ENCODE measurements around the gene GHRH.

The GHRH gene

DNA sequence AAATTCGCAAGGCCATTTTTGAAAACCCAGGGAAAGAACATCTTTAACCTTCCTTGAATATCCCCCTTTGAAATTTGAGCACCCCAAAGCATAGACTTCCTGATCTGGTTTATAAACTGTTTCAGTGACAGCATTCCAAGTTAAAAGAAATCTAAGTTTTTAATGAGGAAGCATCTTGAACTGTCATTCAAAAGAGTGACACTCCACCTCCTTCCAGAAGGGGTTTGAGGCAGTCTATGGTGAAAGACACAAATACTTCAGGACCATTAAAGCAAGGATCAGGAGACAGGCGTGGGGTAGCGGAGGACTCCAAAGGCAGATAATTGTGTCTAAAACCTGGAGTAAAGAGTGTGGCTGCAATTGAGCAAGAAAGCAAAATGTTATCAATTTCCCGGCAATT is 691 bp downstream of the GHRH start:
- TF ChIP-seq, protein P1, sequence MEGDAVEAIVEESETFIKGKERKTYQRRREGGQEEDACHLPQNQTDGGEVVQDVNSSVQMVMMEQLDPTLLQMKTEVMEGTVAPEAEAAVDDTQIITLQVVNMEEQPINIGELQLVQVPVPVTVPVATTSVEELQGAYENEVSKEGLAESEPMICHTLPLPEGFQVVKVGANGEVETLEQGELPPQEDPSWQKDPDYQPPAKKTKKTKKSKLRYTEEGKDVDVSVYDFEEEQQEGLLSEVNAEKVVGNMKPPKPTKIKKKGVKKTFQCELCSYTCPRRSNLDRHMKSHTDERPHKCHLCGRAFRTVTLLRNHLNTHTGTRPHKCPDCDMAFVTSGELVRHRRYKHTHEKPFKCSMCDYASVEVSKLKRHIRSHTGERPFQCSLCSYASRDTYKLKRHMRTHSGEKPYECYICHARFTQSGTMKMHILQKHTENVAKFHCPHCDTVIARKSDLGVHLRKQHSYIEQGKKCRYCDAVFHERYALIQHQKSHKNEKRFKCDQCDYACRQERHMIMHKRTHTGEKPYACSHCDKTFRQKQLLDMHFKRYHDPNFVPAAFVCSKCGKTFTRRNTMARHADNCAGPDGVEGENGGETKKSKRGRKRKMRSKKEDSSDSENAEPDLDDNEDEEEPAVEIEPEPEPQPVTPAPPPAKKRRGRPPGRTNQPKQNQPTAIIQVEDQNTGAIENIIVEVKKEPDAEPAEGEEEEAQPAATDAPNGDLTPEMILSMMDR (IDR thresholded peaks at IDR 0.05; ENCODE audit: low read depth, low read length): no peak

DNA sequence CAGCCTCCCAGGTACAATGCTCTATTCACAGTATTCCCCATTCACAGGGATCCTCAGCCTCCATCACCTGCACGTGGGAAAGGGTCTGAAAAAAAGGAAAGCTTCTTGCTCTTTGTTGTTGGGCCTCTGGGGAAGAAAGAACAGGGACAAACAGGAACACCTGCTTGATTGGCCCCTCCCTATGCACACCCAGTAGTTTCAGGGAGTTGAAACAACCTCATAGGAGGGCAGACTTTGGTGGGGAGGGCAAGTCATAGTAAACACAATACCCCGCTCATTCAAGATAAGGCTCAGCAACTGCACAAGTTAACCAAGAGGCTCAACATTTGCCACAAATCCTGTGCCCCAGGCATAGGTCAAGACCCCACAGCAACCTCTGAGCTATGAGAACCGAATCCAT is 1.7 kb downstream of the GHRH start:
- H3K4me3 ChIP-seq (ENCODE audit: low read depth, low read length): no peak overlapping the region
- TF ChIP-seq, protein P1 (IDR thresholded peaks at IDR 0.05; ENCODE audit: low read depth, low read length): no peak

More for the DNA sequence above, 691 bp downstream of the GHRH start:
- no peak overlapping the region for H3K4me3 ChIP-seq (ENCODE audit: low read depth, low read length)

DNA sequence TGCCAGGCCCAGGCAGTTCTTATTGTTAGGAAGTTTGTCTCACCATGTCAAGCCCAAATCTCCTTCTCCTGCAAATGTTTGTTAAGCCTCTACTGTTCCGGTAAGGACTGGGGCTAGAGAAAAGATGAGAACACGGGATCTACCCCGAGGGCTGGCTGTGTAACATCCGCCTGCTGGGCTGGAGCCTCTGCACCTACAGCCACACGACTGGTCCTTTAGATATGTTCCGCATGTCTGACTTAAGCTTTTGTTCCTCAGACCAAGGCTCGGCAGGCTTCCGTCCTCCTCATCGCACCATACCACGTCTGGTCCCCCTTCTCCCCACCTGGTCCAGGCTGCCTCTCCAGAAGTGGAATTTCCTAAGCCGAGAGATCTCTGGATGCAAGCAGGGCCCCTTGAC is 2.6 kb downstream of the GHRH start:
- no peak overlapping the region for H3K4me3 ChIP-seq (ENCODE audit: low read depth, low read length)
- TF ChIP-seq, protein P1 (IDR thresholded peaks at IDR 0.05; ENCODE audit: low read depth, low read length): no peak

DNA sequence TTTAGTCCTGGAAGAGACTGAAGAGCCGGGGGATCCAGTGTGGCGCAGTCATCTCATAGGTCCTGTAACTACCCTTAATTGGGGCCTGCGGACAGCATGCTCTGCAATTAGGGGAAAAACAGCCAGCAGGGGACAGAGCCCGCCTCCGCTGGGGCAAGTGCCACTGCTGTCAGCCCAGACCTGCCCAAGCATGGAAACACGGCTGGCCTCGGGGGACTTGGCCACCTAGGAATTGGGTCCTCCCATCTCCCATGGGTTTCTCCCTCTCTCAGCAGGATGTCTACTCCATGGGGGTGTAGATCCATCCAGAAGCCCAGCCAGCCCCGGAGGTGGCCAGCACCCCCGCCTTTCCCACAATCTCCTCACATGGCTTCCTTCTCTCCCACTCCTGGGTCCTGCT is 3.6 kb downstream of the GHRH start:
- H3K4me3 ChIP-seq (ENCODE audit: low read depth, low read length): no peak overlapping the region
- TF ChIP-seq, protein P1 (IDR thresholded peaks at IDR 0.05; ENCODE audit: low read depth, low read length): no peak

DNA sequence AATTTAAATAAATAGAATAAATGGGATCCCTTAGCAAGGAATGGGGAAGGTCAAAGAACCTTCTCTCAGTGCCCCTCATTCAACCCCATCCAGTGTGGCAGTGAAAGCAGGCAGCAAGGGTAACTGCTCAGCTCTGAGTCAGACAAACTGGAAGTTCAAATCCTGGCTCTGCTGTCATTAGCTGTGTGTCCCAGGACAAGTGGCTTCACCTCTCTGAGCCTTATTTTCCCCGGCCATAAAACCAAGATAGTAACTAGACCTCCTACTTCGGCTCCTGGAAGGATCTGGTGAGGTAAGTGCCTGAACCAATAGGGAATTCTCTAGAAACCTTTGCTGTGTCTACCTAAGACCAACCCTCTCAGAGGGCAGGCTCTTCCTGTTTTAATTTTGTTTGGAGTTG is 4.1 kb downstream of the GHRH start:
- TF ChIP-seq, protein P1 (IDR thresholded peaks at IDR 0.05; ENCODE audit: low read depth, low read length): no peak
- H3K4me3 ChIP-seq (ENCODE audit: low read depth, low read length): no peak overlapping the region

DNA sequence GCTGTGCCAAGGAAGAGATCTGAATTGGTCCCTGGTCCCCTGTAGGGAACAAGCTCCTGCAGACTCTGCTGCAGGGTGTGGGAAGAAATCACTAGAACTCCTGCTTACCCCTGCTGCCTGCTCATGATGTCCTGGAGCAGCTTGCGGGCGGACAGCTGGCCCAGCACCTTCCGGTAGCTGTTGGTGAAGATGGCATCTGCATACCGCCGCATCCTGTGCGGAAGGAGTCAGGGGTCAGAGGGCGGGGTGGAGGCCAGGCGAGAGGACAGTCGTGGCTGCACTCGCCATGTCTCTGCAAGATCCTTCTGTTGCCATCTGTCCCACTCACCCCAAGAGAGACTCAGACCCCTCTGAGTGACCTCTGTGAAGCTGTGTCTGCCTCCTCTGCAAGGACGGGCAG is 5.3 kb downstream of the GHRH start:
- no peak overlapping the region for H3K4me3 ChIP-seq (ENCODE audit: low read depth, low read length)
- TF ChIP-seq, protein P1 (IDR thresholded peaks at IDR 0.05; ENCODE audit: low read depth, low read length): no peak

DNA sequence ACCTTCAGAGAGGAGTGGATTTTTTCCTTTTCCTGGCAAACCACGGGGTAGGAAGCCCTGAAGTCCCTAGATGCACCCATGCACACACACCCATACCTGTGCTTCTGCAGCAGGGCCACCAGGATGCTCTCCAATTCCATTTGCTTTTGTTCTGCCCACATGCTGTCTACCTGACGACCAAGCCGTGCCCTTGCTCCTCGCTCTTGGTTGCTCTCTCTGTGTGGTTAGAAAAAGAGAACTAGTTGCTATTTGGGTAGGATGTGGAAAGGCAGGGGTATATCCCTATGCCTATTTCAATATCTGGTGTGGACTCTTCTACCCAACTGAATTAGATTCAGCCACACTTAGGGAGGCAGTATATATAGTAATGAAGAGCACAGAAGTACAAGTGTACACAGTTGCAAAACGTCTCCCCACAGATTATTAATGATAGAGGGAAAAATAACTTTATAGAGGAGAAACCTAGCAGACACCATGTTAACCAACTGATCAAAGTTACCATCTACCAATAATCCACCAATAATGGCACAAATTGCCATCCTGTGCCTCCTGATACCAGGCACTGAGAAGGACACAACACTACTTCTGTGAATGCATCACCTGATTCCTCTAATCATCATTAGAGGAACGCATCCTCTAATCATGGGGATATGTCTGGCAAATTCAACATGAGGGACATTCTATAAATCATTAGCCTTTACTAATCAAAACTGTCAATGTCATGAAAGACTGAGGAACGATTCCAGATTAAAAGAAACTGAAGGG is 7.3 kb downstream of the GHRH start:
- TF ChIP-seq, protein P1 (IDR thresholded peaks at IDR 0.05; ENCODE audit: low read depth, low read length): no peak
- H3K4me3 ChIP-seq (ENCODE audit: low read depth, low read length): no peak overlapping the region

Measured in WI38 (cell line).